CD4-positive, alpha-beta T cell treated with Interleukin-4 for 1 hour (primary cell): Measurements from ENCODE around the gene MRPL38.
"Not testable (repeated sequence)": the region's sequence is repeated elsewhere in the genome, so short reads cannot be mapped to it uniquely, and the experiment has no call there.

Experiments used
- DNase-seq, 2 donors: peaks; one replicate each; pipeline ENCODE4 v3.0.0-alpha.2; 2020 to 2022

Gene MRPL38

GRCh38 chr17:75895370-75896155 is 9.1 kb downstream of the MRPL38 start:
- no peak for DNase-seq

DNA sequence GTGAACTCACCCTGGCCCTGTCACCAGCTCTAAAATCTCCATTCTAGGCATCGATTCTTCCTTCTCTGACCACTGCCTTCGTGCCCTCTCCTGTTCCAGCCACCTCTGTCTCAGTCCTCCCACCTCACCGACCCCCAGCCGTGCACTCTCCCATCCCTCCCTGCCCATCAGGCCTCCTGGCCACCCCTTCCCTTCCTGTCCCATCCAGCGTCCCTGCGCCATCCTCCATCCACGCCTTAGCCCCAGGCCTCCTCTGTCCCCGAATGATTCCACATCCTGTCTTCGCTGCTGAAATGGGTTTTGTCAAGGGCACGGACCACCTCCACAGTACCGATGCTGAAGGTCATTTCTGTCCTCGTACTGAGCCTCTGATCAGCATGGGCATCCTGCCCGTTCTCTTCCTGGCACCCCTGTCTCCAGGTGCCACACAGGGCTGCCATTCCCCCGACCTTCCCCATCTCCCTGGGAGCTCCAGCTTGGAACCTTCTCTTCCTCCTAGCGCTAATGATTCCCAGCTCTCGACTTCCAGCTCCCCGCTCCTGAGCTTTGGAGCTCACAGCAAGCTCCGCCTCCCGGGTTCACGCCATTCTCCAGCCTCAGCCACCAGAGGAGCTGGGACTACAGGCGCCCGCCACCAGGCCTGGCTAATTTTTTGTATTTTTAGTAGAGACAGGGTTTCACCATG is 10.5 kb downstream of the MRPL38 start:
- no peak for DNase-seq

- DNase-seq, result no peak
Observed at GRCh38 chr17:75893305-75894048, 11.2 kb downstream of the MRPL38 start.

DNA sequence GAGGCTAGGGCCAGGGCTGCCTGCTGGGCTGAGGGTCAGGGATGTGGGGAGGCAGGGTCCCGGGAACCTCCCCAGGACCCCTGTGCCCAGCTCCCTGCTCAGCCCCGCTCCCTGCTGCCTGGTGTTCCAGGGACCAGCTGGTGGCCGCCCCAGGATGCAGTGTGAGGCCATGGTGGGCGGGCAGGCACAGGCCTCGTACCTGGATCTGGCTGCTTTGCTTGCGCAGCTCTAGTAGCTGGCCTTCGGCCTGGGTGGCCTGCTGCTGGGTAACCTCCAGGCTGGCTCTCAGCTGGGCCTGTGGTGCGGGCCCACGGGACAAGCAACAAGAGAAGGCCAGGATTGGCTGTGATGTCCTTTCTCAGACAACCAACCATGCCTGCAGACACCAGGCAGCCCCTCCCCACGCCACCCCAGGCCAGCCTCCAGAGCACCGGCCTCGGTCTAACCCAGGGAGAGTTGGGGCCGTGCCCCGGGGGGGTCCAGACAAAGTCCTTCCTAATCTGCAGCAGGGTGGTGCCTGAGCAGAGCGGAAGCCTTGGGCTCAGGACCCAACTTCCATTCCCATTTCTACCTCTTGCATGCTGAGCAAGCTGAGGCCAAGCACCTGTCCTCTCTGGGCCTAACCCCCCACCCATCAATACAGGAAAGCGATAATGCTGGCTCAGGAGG is 12.0 kb downstream of the MRPL38 start:
- DNase-seq, result no peak

GRCh38 chr17:75891605-75892555 is 12.8 kb downstream of the MRPL38 start:
- DNase-seq, result no peak

DNA sequence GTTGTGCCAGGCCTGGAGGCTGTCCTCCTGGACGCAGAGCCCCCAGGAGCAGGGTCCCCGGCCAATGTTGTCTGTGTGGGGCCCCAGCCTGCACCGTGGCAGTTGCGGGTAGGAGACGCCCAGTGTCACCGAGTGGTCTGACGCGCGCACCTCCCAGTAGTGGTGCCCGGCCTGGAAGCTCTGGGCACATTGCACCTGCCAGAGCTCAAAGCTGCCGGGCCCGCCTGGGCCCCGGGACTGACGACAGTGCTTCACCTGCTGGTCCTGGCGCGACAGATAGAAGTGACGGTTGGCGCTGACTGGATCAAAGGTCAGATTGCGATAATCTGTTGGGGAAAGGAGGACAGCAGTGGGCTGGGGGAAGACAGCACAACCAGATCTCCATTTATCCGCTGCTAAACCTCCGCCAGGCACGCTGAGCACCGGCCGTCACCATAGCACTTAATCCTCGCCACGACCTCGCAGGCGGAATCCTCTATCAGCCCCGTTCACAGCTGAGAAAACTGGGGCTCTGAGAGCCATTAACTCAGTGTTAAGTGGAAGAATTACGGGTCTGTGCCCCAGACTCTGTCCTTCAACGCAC is 13.6 kb downstream of the MRPL38 start:
- DNase-seq, result no peak

DNA sequence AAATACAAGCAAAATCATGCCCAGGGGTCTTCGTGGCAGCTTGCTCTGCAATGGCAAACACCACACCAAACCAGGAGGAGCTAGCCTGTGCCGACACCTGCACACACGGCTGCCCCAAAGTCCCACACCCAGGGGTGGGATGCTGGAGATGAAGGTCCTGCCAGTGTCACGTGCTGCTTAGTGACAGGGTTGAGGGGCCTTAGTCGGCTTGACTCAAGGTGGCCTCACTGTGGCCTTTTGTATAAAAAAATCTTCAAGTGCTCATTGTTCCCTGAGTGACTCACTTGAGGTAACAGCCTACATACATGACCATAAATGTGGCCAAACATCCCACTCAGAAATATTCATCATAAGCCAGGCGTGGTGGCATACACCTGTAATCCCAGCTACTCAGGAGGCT is 15.2 kb downstream of the MRPL38 start:
- DNase-seq, result no peak

GRCh38 chr17:75888484-75888883 is 16.2 kb downstream of the MRPL38 start:
- DNase-seq, result no peak

DNA sequence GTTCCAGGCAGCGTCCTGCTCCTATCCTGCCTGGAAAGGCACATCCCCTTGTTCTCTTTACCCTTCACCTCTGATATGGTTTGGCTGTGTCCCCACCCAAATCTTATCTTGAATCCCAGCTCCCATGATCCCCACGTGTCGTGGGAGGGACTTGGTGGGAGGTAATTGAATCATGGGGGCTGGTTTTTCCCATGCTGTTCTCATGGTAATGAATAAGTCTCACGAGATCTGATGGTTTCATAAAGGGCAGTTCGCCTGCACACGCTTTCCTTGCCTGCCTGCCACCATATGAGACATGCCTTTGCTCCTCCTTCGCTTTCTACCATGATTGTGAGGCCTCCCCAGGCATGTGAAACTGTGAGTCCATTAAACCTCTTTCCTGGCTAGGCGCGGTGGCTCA is 18.8 kb downstream of the MRPL38 start:
- not testable (repeated sequence) for DNase-seq

DNA sequence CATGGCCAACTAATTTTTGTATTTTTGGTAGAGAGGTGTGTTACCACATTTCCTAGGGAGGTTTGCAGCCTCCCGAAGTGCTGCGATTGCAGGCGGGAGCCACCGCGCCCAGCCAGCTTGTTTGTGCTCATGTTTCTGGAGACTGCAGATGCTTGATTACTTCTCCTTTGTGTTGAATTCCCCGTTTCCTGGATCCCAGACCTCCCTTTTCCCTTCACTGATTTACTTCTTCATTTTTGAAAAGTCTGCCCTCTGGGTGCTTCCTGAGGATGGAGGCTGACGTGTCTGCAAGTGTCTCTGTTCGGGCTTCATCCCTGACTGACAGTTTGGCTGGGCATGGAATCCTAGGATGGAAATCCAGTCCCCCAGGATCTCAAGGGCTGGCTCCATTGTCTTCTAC is 19.3 kb downstream of the MRPL38 start:
- no peak for DNase-seq

GRCh38 chr17:75881678-75882454 is 22.8 kb downstream of the MRPL38 start:
- DNase-seq, result peak in 1 of 2 donors; percentile 34

- DNase-seq, result no peak
Observed at GRCh38 chr17:75880266-75880665, 24.4 kb downstream of the MRPL38 start.

GRCh38 chr17:75878174-75878998 is 26.3 kb downstream of the MRPL38 start, which contains the start of gene TRIM47:
TRIM47 (minus strand) TSS chr17:75878581; CDS start chr17:75878548, 33 bp downstream.
- DNase-seq, result no peak

DNA sequence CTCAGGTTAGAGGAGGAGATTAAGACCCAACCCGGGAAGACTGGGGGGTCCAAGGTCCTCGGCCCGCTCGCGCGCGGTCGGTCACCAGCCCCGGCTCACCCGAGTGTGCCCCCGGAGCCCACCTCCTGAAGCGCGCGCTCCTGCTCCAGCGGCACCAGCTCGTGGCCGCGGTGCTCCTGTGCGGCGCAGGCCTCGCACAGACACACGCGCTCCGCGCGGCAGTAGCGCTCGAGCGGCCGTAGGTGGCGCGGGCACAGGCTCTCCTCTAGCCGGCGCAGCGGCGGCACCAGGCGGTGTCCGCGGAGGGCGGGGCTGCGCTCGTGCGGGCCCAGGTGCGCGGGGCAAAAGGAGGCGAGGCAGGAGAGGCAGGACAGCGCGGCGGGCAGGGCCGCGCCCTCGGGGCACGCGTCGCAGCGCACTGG is 26.9 kb downstream of the MRPL38 start:
- peak; percentile 72 to 74 for DNase-seq

DNA sequence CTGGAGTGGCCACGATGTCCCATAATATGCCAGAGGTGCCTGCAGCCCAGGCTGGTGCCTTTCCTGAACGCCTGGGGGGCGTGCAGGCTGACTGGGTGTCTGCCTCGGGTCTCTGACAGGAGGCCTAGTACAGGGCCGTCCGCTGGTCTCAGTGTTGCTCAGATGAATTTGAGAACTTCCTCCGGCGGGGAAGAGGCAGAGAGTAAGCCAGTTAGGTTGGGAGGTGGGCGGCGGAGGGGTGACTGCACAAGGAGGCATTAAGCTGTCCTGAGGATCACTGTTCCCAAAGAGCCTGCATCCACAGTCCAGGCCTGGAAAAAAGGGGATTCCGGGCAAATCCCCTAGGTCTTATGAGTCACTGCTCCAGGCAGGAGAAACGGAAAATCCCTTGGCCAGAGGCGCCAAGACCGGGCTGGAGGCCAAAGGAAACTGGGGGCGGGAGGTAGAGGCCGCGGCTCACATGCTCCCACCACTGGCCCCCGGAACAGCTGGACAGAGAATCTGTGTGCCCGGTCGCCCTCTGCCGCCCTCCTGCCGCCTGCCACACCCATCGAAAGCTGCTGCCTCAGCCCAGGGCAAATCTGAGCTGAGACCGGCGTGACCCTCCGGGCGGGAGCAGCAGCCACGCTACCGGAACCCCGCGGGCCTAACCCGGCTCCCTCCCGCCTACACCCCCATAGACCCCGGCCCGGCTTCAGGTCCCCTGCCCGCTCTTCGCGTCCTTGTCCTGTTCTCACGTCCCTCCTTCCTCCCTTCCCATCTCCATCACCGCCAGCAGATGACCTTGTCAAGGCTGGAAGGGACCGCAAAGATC is 27.5 kb downstream of the MRPL38 start:
- DNase-seq, result no peak

DNA sequence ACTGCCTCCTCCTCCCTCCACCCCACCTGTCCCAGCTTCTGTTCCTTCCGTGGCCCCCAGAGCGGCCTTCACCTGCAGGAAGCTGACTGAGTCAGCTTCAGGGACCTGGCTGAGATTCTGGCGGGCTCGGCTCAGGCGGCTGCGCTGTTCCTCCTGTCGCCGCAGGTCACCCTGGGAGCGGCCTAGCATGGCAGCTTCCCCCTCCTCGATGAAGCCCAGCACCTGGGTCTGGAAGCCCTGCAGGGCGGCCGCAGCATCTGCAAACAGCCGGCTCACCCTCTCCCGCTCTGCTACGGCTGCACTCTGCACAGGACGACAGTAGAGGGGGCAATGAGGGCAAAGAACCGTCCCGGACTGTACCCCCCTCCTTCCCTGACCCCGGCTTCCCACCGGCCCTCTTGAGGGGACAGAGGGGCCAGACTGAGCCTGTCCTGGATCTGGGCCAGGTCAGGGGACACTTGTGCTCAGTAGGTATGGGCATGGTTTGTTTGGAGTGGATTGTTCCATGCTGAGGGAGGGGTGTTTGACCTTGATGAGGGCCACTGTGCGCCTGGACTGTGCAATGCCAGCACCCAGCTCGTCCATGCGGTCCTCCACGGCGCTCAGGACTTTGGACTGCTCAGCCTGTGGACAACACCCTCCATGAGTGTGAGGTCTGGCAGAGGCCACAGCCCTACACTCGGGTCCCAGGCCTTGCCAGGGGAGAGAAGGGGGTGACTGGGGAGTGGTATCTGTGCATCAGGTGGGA is 28.3 kb downstream of the MRPL38 start:
- DNase-seq, result peak; percentile 69 to 78

GRCh38 chr17:75875940-75876189 is 28.8 kb downstream of the MRPL38 start:
- no peak for DNase-seq
